Panc1 (cell line): ENCODE data around the gene SARS2. TPM values are rescaled to one million over a fixed set of nuclear protein-coding genes. Genes with fewer than 3 reads are reported as not detected.

Experiments used
- ATAC-seq: fragments of 200-7000 bp; cut with Tn5 transposase; 2 replicates; pipeline ENCODE4 v1.9.1; 2020; ENCODE audit warnings: mild to moderate bottlenecking, moderate library complexity
- BruUV-seq: library from RNA; stranded (reverse); fragments of 400-500 nt; replicated peaks from 2 replicates; lab custom pipeline; 2021; lab: Mats Ljungman, UMichigan
- CTCF ChIA-PET: fragments of 300-600 bp; sonication (Branson Sonifier 250); formaldehyde crosslinking; loops from one replicate; lab custom pipeline; 2022; ENCODE audit warnings: antibody characterized with exemption; lab: Charles Lee
- POLR2A ChIA-PET: fragments of 300-600 bp; sonication (Branson Sonifier 250); formaldehyde crosslinking; loops from one replicate; lab custom pipeline; 2022; ENCODE audit warnings: antibody characterized with exemption; lab: Charles Lee
- DNase-seq: peaks from one replicate; pipeline ENCODE4 v3.0.0-alpha.2; 2010; ENCODE audit warnings: low read depth, low spot score
- H3K27ac ChIP-seq: 2 replicates; pipeline ENCODE4 v1.5.1; 2011; ENCODE audit warnings: mild to moderate bottlenecking, low read length, inconsistent platforms
- H3K27me3 ChIP-seq: fragments of 200-500 bp; sonication (Bioruptor generic); 2 replicates; pipeline ENCODE4 v1.6.0; 2014; ENCODE audit warnings: low read length, inconsistent platforms; ENCODE audit not compliant: control insufficient read depth, insufficient read depth
- H3K36me3 ChIP-seq: fragments of 200-500 bp; sonication (Bioruptor generic); 2 replicates; pipeline ENCODE4 v1.5.1; 2014; ENCODE audit warnings: inconsistent platforms, mild to moderate bottlenecking, low read length, moderate library complexity; ENCODE audit not compliant: control insufficient read depth, insufficient read depth
- H3K4me1 ChIP-seq: 2 replicates; pipeline ENCODE4 v1.5.1; 2011; ENCODE audit warnings: inconsistent platforms, mild to moderate bottlenecking, low read length, moderate library complexity; ENCODE audit not compliant: control insufficient read depth, insufficient read depth
- H3K4me3 ChIP-seq, 2 experiments: 2 replicates each; pipeline ENCODE4 v1.5.1; 2011 to 2012; ENCODE audit warnings: low read depth in 2 of 2, low read length in 2 of 2, mild to moderate bottlenecking in 2 of 2, inconsistent platforms in 1 of 2, moderate library complexity in 1 of 2
- H3K9me3 ChIP-seq: fragments of 200-500 bp; sonication (Bioruptor generic); 2 replicates; pipeline ENCODE4 v1.5.1; 2014; ENCODE audit warnings: low read depth, mild to moderate bottlenecking, inconsistent platforms, low read length, moderate library complexity; ENCODE audit not compliant: control insufficient read depth, insufficient read depth
- CTCF ChIP-seq: fragments of 450-650 bp; IDR thresholded peaks from 2 replicates; pipeline ENCODE4 v1.5.1; 2017; ENCODE audit warnings: mild to moderate bottlenecking
- POLR2AphosphoS5 ChIP-seq: IDR thresholded peaks from 2 replicates; pipeline ENCODE4 v1.6.1; 2012; ENCODE audit warnings: mild to moderate bottlenecking, low read depth, low read length, moderate library complexity
- REST ChIP-seq, 2 experiments: IDR thresholded peaks; 2 replicates each; pipeline ENCODE4 v1.6.1; 2011 to 2012; ENCODE audit warnings: low read depth in 2 of 2, control low read depth in 1 of 2, low read length in 1 of 2, mild to moderate bottlenecking in 1 of 2, moderate library complexity in 1 of 2; ENCODE audit not compliant: insufficient read depth in 1 of 2
- SIN3A ChIP-seq: IDR thresholded peaks from 2 replicates; pipeline ENCODE4 v1.6.1; 2012; ENCODE audit warnings: low read depth, mild to moderate bottlenecking, low read length, moderate library complexity, borderline replicate concordance; ENCODE audit not compliant: insufficient read depth
- TCF7L2 ChIP-seq: IDR thresholded peaks from 2 replicates; pipeline ENCODE4 v1.6.1; 2011; ENCODE audit warnings: mild to moderate bottlenecking, low read depth, low read length, inconsistent platforms
- in situ Hi-C: cut with HindIII; loops from 2 replicates; pipeline ENCODE4 v1.10.0; 2016; ENCODE audit warnings: low sequenced_read_pairs, low pct_unique_long_range_greater_than_20kb
- intact Hi-C: fragments of 100-400 bp; cut with micrococcal nuclease; formaldehyde crosslinking; loops from one replicate; pipeline ENCODE4 v1.10.0; 2022; ENCODE audit not compliant: unreplicated experiment
- total RNA-seq: library from RNA; stranded (reverse); gene quantifications from one replicate; pipeline ENCODE4 v1.2.1, GENCODE V29; 2021; ENCODE audit not compliant: unreplicated experiment

The SARS2 gene
- total RNA-seq, 1 experiment from 2014 or later: 186 TPM

GRCh38 chr19:38945562-38946228, 15.1 kb upstream of the SARS2 start:
- ChIA-PET POLR2A (no interaction called here), CTCF (interaction anchor here (0.7 to 1.3 kb wide), 2 partner anchors 15 to 225 kb away, joined by 3 to 14 read pairs; partner anchors contain the start of genes MRPS12 and SARS2)
- no TSS peak for BruUV-seq
- Histone ChIP-seq H3K4me3 (no peak overlapping the region), H3K4me1 (no peaks in the 10 kb centered on the region), H3K36me3 (peaks cover 13% of the 10 kb centered on the region), H3K9me3 (no peaks in the 10 kb centered on the region), H3K27ac (no peak overlapping the region), H3K27me3 (no peaks in the 10 kb centered on the region)
- DNase-seq (no peak), ATAC-seq (peak; percentile 21)
- in situ Hi-C loops: no loop called here
- intact Hi-C loops: loop anchor here (10.0 kb wide), 1 partner anchor 389 kb away; the partner anchor contains the start of gene GMFG
- 0 out of 2 replicates have a peak, but pooled peaks have one; percentile 46 for TF ChIP-seq POLR2AphosphoS5
- TF ChIP-seq REST (IDR thresholded peaks at IDR 0.05; ENCODE audit: insufficient read depth in 1 of 2, low read depth in 2 of 2, low read length in 1 of 2): no peak

- Histone ChIP-seq H3K4me3 (no peak overlapping the region), H3K4me1 (no peaks in the 10 kb centered on the region), H3K36me3 (peaks cover 13% of the 10 kb centered on the region), H3K27ac (no peak overlapping the region), H3K9me3 (no peaks in the 10 kb centered on the region), H3K27me3 (no peaks in the 10 kb centered on the region)
- TF ChIP-seq REST (IDR thresholded peaks at IDR 0.05; ENCODE audit: insufficient read depth in 1 of 2, low read depth in 2 of 2, low read length in 1 of 2): no peak
- TF ChIP-seq SIN3A: no peak
- TF ChIP-seq POLR2AphosphoS5: no peak
- no peak for TF ChIP-seq TCF7L2
- no peak for TF ChIP-seq CTCF
- DNase-seq (no peak), ATAC-seq (peak; percentile 17)
- POLR2A ChIA-PET: no interaction called here
- in situ Hi-C loops: no loop called here
- intact Hi-C loops: loop anchor here (10.0 kb wide), 1 partner anchor 390 kb away; the partner anchor contains the start of gene GMFG
- CTCF ChIA-PET: interaction anchor here (0.6 to 1.3 kb wide), 2 partner anchors 13 to 15 kb away, joined by 3 to 14 read pairs; partner anchors contain the start of genes MRPS12 and SARS2
- BruUV-seq: no TSS peak
Observed at GRCh38 chr19:38944981-38945506, 14.5 kb upstream of the SARS2 start.
